Measurements from ENCODE around the gene PIH1D2. TPM values are rescaled to one million over a fixed set of nuclear protein-coding genes. Genes with fewer than 3 reads are reported as not detected.

The PIH1D2 gene
- total and polyA plus RNA-seq, 9 of the 15 experiments (the other 6 are each of a cell fraction or from before 2014, with no cell fraction given) = 1.5 to 5.4 (median 3.0) TPM

GRCh38 chr11:112073941-112074811, at the start of gene PIH1D2, which contains the start of gene NKAPD1 (continued):
- TF ChIP-seq CEBPG (CRISPR knock-in tag; IDR thresholded peaks at IDR 0.05) = 0 out of 2 replicates have a peak, but pooled peaks have one; percentile 17
- TF ChIP-seq CEBPG (tag; conservative IDR thresholded peaks at IDR 0.05 in 1 of 2, IDR thresholded peaks at IDR 0.05 in 1 of 2) = no peak
- TF ChIP-seq ZBTB33 (CRISPR knock-in tag; IDR thresholded peaks at IDR 0.05) = 0 out of 2 replicates have a peak, but pooled peaks have one; percentile 44
- no peak for TF ChIP-seq HINFP (tag; conservative IDR thresholded peaks at IDR 0.05; ENCODE audit: low read depth)
- TF ChIP-seq BRD4 (IDR thresholded peaks at IDR 0.05) = peak; percentile 94
- peak; percentile 84 for TF ChIP-seq CTBP1 (IDR thresholded peaks at IDR 0.05; ENCODE audit: borderline replicate concordance)
- TF ChIP-seq MYC (IDR thresholded peaks at IDR 0.05; ENCODE audit: low read depth, low read length) = peak; percentile 90
- no peak for TF ChIP-seq MYC (CRISPR knock-in tag; IDR thresholded peaks at IDR 0.05; ENCODE audit: borderline replicate concordance, low read depth)
- TF ChIP-seq CTCF (IDR thresholded peaks at IDR 0.05 in 2 of 3, conservative IDR thresholded peaks at IDR 0.05 in 1 of 3; ENCODE audit: insufficient read depth in 2 of 3, low read depth in 1 of 3, low read length in 3 of 3) = no peak
- TF ChIP-seq ETS2 (tag; IDR thresholded peaks at IDR 0.05; ENCODE audit: borderline replicate concordance, poor library complexity, severe bottlenecking) = no peak
- TF ChIP-seq GATAD2A (IDR thresholded peaks at IDR 0.05) = no peak
- 0 out of 2 replicates have a peak, but pooled peaks have one; percentile 10 for TF ChIP-seq ZNF592 (IDR thresholded peaks at IDR 0.05)
- TF ChIP-seq GATAD2B (IDR thresholded peaks at IDR 0.05; ENCODE audit: borderline replicate concordance) = 0 out of 2 replicates have a peak, but pooled peaks have one; percentile 48
- no peak for TF ChIP-seq ZBTB7A (IDR thresholded peaks at IDR 0.05; ENCODE audit: borderline replicate concordance, control insufficient read depth, low read depth, low read length)
- no peak for TF ChIP-seq SETDB1 (IDR thresholded peaks at IDR 0.05; ENCODE audit: low read length)
- TF ChIP-seq ZNF764 (CRISPR knock-in tag; IDR thresholded peaks at IDR 0.05; ENCODE audit: low read depth) = no peak
- no peak for TF ChIP-seq TSC22D4 (tag; IDR thresholded peaks at IDR 0.05)
